Prostate gland (tissue), 2 donors: ENCODE data around the gene MYH7B.

Experiments used
- CTCF ChIP-seq, 4 experiments: fragments of 200-600 bp in 2 of 4; fragments of 450-650 bp in 2 of 4; sonication (generic) in 2 of 4; IDR thresholded peaks; 1 replicate in 3 of 4; 2 replicates in 1 of 4; pipeline ENCODE4 v1.5.1; 2016 to 2019; ENCODE audit warnings: antibody characterized with exemption in 4 of 4, mild to moderate bottlenecking in 2 of 4, moderate library complexity in 2 of 4
- POLR2A ChIP-seq: fragments of 450-650 bp; IDR thresholded peaks from one replicate; pipeline ENCODE4 v1.6.1; 2016; ENCODE audit warnings: antibody characterized with exemption, mild to moderate bottlenecking
- POLR2AphosphoS5 ChIP-seq: sonication (generic); formaldehyde crosslinking; IDR thresholded peaks from one replicate; pipeline ENCODE4 v1.6.1; 2017; ENCODE audit warnings: antibody characterized with exemption

GRCh38 chr20:35002426-35003210 lies 47.0 kb downstream of the MYH7B start:
- TF ChIP-seq CTCF (IDR thresholded peaks at IDR 0.05), result no peak
- no peak for TF ChIP-seq POLR2A
- no peak for TF ChIP-seq POLR2AphosphoS5
